SK-N-SH (cell line): ENCODE measurements around the gene TTC28.

Experiments used
- CTCF ChIP-seq: fragments of 200-600 bp; sonication (generic); IDR thresholded peaks from 2 replicates; pipeline ENCODE4 v1.6.1; 2017; ENCODE audit warnings: antibody characterized with exemption, mild to moderate bottlenecking, moderate library complexity
- JUND ChIP-seq: IDR thresholded peaks from 2 replicates; pipeline ENCODE4 v1.4.0; 2012
- REST ChIP-seq: IDR thresholded peaks from 2 replicates; pipeline ENCODE4 v1.6.1; 2012; ENCODE audit warnings: mild to moderate bottlenecking, low read depth, low read length, moderate library complexity
- TAF1 ChIP-seq: IDR thresholded peaks from 2 replicates; pipeline ENCODE4 v1.6.1; 2012; ENCODE audit warnings: low read depth, mild to moderate bottlenecking, low read length, moderate library complexity, borderline replicate concordance
- TF ChIP-seq, protein P1 (sequence below): IDR thresholded peaks from 2 replicates; pipeline ENCODE4 v1.4.0; 2012; ENCODE audit warnings: low read depth

DNA sequence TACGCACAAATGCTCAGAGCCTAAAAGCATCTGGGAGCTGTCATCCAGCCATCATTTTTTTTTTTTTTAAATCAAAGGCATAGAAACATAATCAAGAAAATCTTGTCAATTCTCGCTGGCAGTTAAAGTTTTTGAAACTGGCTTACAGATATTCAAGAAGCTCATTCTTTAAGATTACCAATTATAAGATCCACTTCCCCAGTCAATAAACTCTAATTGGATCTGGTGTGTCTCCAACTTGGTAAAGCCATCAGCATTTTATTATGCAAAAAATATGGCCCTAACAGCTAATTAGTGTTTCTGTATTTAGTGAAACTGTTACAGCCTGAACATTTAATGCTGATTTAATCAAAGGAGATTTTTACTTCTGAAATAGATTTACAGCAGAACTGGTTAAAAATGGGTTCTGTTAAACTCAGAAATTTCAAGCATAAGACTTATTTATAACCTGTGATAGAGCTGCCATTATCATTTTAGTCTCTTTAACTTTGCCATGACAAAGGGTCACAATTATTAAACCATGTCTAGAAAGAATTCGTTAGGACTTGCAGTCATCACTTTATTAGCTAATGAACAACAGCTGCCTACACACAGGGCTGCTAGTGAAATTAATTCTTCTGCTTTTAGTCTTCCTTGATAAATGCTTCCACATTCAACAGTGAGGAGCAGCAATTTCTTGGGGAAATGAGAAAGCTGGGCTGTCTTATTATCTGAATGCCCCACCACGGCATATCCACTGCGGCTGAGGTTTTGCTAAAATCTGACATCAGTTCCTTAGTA, 584.1 kb downstream of the TTC28 start:
- TF ChIP-seq JUND: no peak
- TF ChIP-seq, protein P1, sequence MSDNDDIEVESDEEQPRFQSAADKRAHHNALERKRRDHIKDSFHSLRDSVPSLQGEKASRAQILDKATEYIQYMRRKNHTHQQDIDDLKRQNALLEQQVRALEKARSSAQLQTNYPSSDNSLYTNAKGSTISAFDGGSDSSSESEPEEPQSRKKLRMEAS: no peak
- TF ChIP-seq CTCF: no peak
- TF ChIP-seq TAF1: no peak
- TF ChIP-seq REST: no peak
